SK-MEL-5 (cell line): ENCODE data around the gene TBXT. TPM values are rescaled to one million over a fixed set of nuclear protein-coding genes. Genes with fewer than 3 reads are reported as not detected.

Source experiments
- DNase-seq: peaks from one replicate; pipeline ENCODE4 v3.0.0-alpha.2; 2016; ENCODE audit warnings: low read depth, low spot score
- in situ Hi-C: cut with HindIII; loops from 2 replicates; pipeline ENCODE4 v1.10.0; 2016; ENCODE audit warnings: low sequenced_read_pairs, high pct_unique_total_duplicates, low pct_unique_long_range_greater_than_20kb
- polyA plus RNA-seq, 2 experiments: library from polyadenylated mRNA; depleted of rRNA; stranded (reverse); fragments of >200 nt; gene quantifications; 2 replicates each; pipeline ENCODE4 v1.2.3, GENCODE V29; 2015
- total RNA-seq: library from RNA; depleted of rRNA; stranded (reverse); fragments of >200 nt; shearing (Covaris generic); gene quantifications from 2 replicates; pipeline ENCODE4 v1.2.3, GENCODE V29; 2014; rRNA removed

The TBXT gene
- not detected in 2 replicates for total RNA-seq
- not detected in 2 replicates for polyA plus RNA-seq (2015; cell fraction: cytosol; rRNA removed)
- not detected in 2 replicates for polyA plus RNA-seq (2015; cell fraction: nucleus; rRNA removed)

- in situ Hi-C loops, result no loop called here
- DNase-seq, result no peak
Measured at GRCh38 chr6:166167801-166168615, at the start of gene TBXT. TSS of gene TBXT (minus strand) at chr6:166167851. CDS start at chr6:166167591, 260 bp downstream.

GRCh38 chr6:166207284-166207561, 39.6 kb upstream of the TBXT start:
- in situ Hi-C loops, result no loop called here
- no peak for DNase-seq

- in situ Hi-C loops, result no loop called here
- DNase-seq, result no peak
Measured at GRCh38 chr6:166206510-166207283, 39.0 kb upstream of the TBXT start.

GRCh38 chr6:166206066-166206465, 38.4 kb upstream of the TBXT start:
- DNase-seq, result no peak
- in situ Hi-C loops, result no loop called here

GRCh38 chr6:166204852-166205650, 37.4 kb upstream of the TBXT start:
- no peak for DNase-seq
- in situ Hi-C loops, result no loop called here

- DNase-seq, result no peak
- in situ Hi-C loops, result no loop called here
Measured at GRCh38 chr6:166203641-166204222, 36.1 kb upstream of the TBXT start.

- DNase-seq, result peak; percentile 43
- in situ Hi-C loops, result no loop called here
Measured at GRCh38 chr6:166203003-166203640, 35.5 kb upstream of the TBXT start.

- in situ Hi-C loops, result no loop called here
- no peak for DNase-seq
Measured at GRCh38 chr6:166202321-166202733, 34.7 kb upstream of the TBXT start.

GRCh38 chr6:166201878-166202277, 34.2 kb upstream of the TBXT start:
- in situ Hi-C loops, result no loop called here
- DNase-seq, result no peak

- in situ Hi-C loops, result no loop called here
Measured at GRCh38 chr6:166197361-166197760, 29.7 kb upstream of the TBXT start.

GRCh38 chr6:166195860-166196238, 28.2 kb upstream of the TBXT start:
- in situ Hi-C loops, result no loop called here
- no peak for DNase-seq

More at GRCh38 chr6:166197361-166197760, 29.7 kb upstream of the TBXT start:
- DNase-seq, result no peak

- in situ Hi-C loops, result no loop called here
- DNase-seq, result no peak
Measured at GRCh38 chr6:166194914-166195859, 27.5 kb upstream of the TBXT start.

- no peak for DNase-seq
- in situ Hi-C loops, result no loop called here
Measured at GRCh38 chr6:166192557-166192956, 24.9 kb upstream of the TBXT start.

GRCh38 chr6:166192136-166192535, 24.5 kb upstream of the TBXT start:
- in situ Hi-C loops, result no loop called here
- no peak for DNase-seq

- no peak for DNase-seq
- in situ Hi-C loops, result no loop called here
Measured at GRCh38 chr6:166179704-166180103, 12.1 kb upstream of the TBXT start.

- no peak for DNase-seq
- in situ Hi-C loops, result no loop called here
Measured at GRCh38 chr6:166176106-166176505, 8.5 kb upstream of the TBXT start.
